ENCODE results near the gene ITIH5. TPM values are rescaled to one million over a fixed set of nuclear protein-coding genes. Genes with fewer than 3 reads are reported as not detected.

ITIH5 gene
- total and polyA plus RNA-seq, 2 experiments from 2014 or later = 22.3 to 22.8 TPM

DNA sequence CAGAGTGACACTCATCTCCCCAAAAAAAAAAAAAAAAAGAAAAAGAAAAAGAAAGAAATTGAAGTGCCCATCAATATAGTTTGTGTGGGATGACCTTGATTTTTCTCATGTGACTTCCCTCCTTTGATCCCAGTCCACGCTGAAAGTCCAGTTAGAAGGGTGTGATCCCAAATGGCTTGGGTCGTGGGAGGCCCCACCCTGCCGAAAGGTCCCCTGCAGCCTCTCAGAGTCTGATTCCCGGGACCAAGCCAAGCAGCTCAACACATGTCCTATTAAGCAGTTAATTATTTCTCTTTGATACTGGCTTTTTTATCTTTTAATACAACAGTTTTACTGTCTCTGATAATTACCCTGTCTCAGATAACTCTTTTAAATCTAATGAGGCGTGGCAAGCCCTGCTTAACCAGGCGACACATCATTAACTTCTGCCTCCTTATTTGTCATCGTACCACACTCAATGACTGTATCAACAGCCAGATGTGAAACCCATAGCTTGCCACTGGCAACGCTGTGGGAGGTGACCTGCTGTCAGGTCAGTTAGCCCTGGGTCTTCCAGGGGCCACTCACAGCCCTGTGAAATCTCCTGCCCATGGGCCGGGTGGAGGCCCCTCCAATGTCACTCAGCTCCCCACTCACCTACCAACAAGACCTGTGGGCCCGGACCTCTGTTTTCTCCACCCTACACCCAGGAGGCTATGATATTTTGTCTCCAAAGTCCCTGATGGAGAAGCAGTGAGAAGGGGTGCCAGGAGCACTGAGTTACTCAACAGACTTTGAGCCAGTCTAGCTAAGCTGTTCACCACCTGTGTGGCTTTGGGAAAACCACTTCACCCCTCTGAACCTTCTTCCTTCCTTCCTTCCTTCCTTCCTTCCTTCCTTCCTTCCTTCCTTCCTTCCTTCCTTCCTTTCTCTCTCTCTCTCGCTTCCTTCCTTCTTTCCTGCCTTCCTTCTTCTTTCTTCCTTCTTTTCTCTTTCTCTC is 146.0 kb downstream of the ITIH5 start:
- H3K27ac ChIP-seq = no peak overlapping the region
- no peaks in the 10 kb centered on the region for H3K36me3 ChIP-seq (replicated peaks; ENCODE audit: insufficient read depth, low read depth)
- no peak overlapping the region for H3K4me2 ChIP-seq
- TF ChIP-seq EZH2phosphoT487 (IDR thresholded peaks at IDR 0.05; ENCODE audit: low read depth, severe bottlenecking, unreplicated experiment) (no peak), EZH2 (IDR thresholded peaks at IDR 0.05; ENCODE audit: borderline replicate concordance) (no peak)
- TF ChIP-seq, protein P1, sequence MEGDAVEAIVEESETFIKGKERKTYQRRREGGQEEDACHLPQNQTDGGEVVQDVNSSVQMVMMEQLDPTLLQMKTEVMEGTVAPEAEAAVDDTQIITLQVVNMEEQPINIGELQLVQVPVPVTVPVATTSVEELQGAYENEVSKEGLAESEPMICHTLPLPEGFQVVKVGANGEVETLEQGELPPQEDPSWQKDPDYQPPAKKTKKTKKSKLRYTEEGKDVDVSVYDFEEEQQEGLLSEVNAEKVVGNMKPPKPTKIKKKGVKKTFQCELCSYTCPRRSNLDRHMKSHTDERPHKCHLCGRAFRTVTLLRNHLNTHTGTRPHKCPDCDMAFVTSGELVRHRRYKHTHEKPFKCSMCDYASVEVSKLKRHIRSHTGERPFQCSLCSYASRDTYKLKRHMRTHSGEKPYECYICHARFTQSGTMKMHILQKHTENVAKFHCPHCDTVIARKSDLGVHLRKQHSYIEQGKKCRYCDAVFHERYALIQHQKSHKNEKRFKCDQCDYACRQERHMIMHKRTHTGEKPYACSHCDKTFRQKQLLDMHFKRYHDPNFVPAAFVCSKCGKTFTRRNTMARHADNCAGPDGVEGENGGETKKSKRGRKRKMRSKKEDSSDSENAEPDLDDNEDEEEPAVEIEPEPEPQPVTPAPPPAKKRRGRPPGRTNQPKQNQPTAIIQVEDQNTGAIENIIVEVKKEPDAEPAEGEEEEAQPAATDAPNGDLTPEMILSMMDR (IDR thresholded peaks at IDR 0.05; ENCODE audit: poor library complexity) = no peak
- H3K4me1 ChIP-seq (ENCODE audit: insufficient read depth) = no peaks in the 10 kb centered on the region
- DNase-seq (ENCODE audit: low spot score) = no peak
- no peaks in the 10 kb centered on the region for H4K20me1 ChIP-seq (ENCODE audit: insufficient read depth, poor library complexity, severe bottlenecking)
- no peaks in the 10 kb centered on the region for H3K79me2 ChIP-seq
- H2AFZ ChIP-seq = no peak overlapping the region
- no peaks in the 10 kb centered on the region for H3K27me3 ChIP-seq
- H3K4me3 ChIP-seq = no peak overlapping the region
- H3K9me3 ChIP-seq (ENCODE audit: low read depth) = no peaks in the 10 kb centered on the region
- H3K9me2 ChIP-seq (replicated peaks; ENCODE audit: insufficient read depth) = no peaks in the 10 kb centered on the region
- 81% methylated on average over 10 of the region's 11 CpGs for WGBS (ENCODE audit: low lambda C conversion rate, missing lambda C conversion rate)

DNA sequence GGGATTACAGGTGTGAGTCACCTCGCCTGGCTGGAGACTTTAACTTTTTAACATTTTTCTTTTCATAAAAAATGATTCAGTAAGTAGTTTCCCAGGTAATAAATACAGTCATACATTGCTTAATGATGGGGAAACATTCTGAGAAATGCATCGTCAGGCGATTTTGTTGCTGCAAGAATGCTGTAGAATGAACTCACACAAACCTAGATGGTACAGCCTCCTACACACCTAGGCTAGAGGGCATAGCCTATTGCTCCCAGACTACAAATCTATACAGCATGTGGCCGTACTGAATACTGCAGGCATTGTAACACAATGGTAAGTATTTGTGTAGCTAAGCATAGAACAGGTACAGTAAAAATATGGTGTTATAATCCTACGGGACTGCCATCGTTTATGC is 147.4 kb downstream of the ITIH5 start:
- Histone ChIP-seq H3K27ac (no peak overlapping the region), H2AFZ (no peak overlapping the region), H3K27me3 (no peaks in the 10 kb centered on the region), H3K4me1 (ENCODE audit: insufficient read depth) (no peaks in the 10 kb centered on the region), H3K4me3 (no peak overlapping the region), H3K36me3 (replicated peaks; ENCODE audit: insufficient read depth, low read depth) (no peaks in the 10 kb centered on the region), H3K4me2 (no peak overlapping the region), H3K9me3 (ENCODE audit: low read depth) (no peaks in the 10 kb centered on the region), H3K79me2 (no peaks in the 10 kb centered on the region), H3K9me2 (replicated peaks; ENCODE audit: insufficient read depth) (no peaks in the 10 kb centered on the region), H4K20me1 (ENCODE audit: insufficient read depth, poor library complexity, severe bottlenecking) (no peaks in the 10 kb centered on the region)
- DNase-seq (ENCODE audit: low spot score) = no peak
- TF ChIP-seq EZH2phosphoT487 (IDR thresholded peaks at IDR 0.05; ENCODE audit: low read depth, severe bottlenecking, unreplicated experiment) (no peak), EZH2 (IDR thresholded peaks at IDR 0.05; ENCODE audit: borderline replicate concordance) (no peak)
- TF ChIP-seq, protein P1 (IDR thresholded peaks at IDR 0.05; ENCODE audit: poor library complexity) = no peak
- WGBS (ENCODE audit: low lambda C conversion rate, missing lambda C conversion rate) = 85% methylated on average over 6 of the region's 6 CpGs

DNA sequence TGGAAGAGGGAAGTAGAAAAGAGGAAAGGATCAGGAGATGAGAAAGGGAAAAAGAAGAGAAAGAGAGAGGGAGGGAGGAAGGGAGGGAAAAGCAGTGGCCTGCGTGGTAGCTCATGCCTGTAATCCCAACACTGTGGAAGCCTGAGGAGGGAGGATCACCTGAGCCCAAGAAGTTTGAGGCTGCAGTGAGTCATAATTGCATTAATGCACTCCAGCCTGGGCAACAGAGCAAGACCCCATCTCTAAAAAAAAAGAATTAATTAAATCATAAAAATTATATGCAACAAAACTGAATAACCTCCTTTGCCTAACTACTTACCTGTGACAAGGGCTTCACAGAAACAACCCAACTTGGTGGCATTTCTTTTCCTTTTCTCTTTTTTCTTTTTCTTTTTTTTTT is 148.1 kb downstream of the ITIH5 start:
- no peak overlapping the region for H3K4me2 ChIP-seq
- no peaks in the 10 kb centered on the region for H3K79me2 ChIP-seq
- H3K27me3 ChIP-seq = no peaks in the 10 kb centered on the region
- no peak for DNase-seq (ENCODE audit: low spot score)
- no peak overlapping the region for H2AFZ ChIP-seq
- H3K27ac ChIP-seq = no peak overlapping the region
- no peaks in the 10 kb centered on the region for H3K9me2 ChIP-seq (replicated peaks; ENCODE audit: insufficient read depth)
- TF ChIP-seq EZH2phosphoT487 (IDR thresholded peaks at IDR 0.05; ENCODE audit: low read depth, severe bottlenecking, unreplicated experiment) (no peak), EZH2 (IDR thresholded peaks at IDR 0.05; ENCODE audit: borderline replicate concordance) (no peak)
- TF ChIP-seq, protein P1 (IDR thresholded peaks at IDR 0.05; ENCODE audit: poor library complexity) = no peak
- no peaks in the 10 kb centered on the region for H3K4me1 ChIP-seq (ENCODE audit: insufficient read depth)
- no peak overlapping the region for H3K4me3 ChIP-seq
- 86% methylated on average over 1 of the region's 1 CpG for WGBS (ENCODE audit: low lambda C conversion rate, missing lambda C conversion rate)
- no peaks in the 10 kb centered on the region for H3K36me3 ChIP-seq (replicated peaks; ENCODE audit: insufficient read depth, low read depth)
- no peaks in the 10 kb centered on the region for H4K20me1 ChIP-seq (ENCODE audit: insufficient read depth, poor library complexity, severe bottlenecking)
- no peaks in the 10 kb centered on the region for H3K9me3 ChIP-seq (ENCODE audit: low read depth)
